Mucosa of stomach (tissue), 1 donor: Measurements from ENCODE around the gene CREBZF.
"Not testable (repeated sequence)": the region's sequence is repeated elsewhere in the genome, so short reads cannot be mapped to it uniquely, and the experiment has no call there.

Experiments
- H3K27me3 ChIP-seq: one replicate; pipeline ENCODE4 v1.7.0; 2013; ENCODE audit warnings: mild to moderate bottlenecking, low read length; ENCODE audit not compliant: control insufficient read depth, insufficient read depth
- H3K36me3 ChIP-seq: one replicate; pipeline ENCODE4 v1.7.0; 2013; ENCODE audit warnings: low read length; ENCODE audit not compliant: control insufficient read depth, insufficient read depth
- H3K4me1 ChIP-seq: one replicate; pipeline ENCODE4 v1.7.0; 2013; ENCODE audit warnings: mild to moderate bottlenecking, low read length; ENCODE audit not compliant: control insufficient read depth, insufficient read depth
- H3K4me3 ChIP-seq: one replicate; pipeline ENCODE4 v1.7.0; 2013; ENCODE audit warnings: low read length
- H3K9ac ChIP-seq: one replicate; pipeline ENCODE4 v1.7.0; 2013; ENCODE audit warnings: mild to moderate bottlenecking, low read length, moderate library complexity
- H3K9me3 ChIP-seq: one replicate; pipeline ENCODE4 v1.7.0; 2013; ENCODE audit warnings: mild to moderate bottlenecking, low read length, moderate library complexity; ENCODE audit not compliant: control insufficient read depth
- donor health status: Pancreatic carcinoma.

Gene CREBZF

GRCh38 chr11:85663753-85664614 lies 945 bp downstream of the CREBZF start:
- Histone ChIP-seq H3K9ac (peak overlapping the region; percentile 99), H3K36me3 (no peaks in the 10 kb centered on the region), H3K4me3 (peak overlapping the region; percentile 79), H3K4me1 (peaks cover 4% of the 10 kb centered on the region), H3K27me3 (no peaks in the 10 kb centered on the region), H3K9me3 (no peaks in the 10 kb centered on the region)

- H3K27me3 ChIP-seq: no peaks in the 10 kb centered on the region
- peak overlapping the region; percentile 99 for H3K9ac ChIP-seq
- H3K4me1 ChIP-seq: peaks cover 4% of the 10 kb centered on the region
- no peaks in the 10 kb centered on the region for H3K9me3 ChIP-seq
- H3K36me3 ChIP-seq: no peaks in the 10 kb centered on the region
- peak overlapping the region; percentile 79 for H3K4me3 ChIP-seq
These were observed 1.7 kb downstream of the CREBZF start for GRCh38 chr11:85663080-85663752.

DNA sequence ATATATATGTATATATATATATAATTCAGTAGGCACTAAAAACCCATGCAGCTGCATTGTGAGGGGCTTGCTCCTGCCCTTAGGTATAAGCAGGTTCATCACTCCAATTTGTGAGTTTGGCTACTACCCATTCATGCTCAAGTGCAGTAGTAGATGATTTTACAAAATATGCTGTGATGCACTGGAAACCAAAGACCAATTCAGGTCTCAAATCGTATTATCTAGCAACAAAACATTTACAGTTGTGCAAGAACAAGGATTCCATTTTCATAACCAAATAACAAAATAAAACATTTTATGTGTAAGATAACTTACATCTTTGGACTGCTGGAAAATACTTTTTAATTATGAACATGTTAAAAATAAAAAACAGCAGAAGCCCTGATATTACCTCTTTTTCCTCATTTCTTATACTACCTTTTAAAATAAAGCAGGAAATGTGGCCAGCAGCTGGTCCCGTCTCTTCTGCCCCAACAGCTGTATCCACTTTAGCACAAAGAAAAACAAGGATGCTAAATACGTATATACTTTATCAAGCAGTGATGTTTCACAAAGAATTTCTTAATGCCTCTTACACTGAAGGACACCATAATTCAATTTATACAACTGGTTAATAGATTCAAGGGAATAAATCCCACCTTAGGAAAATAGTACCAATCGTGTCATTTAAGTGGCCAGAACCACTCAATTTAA lies 2.8 kb downstream of the CREBZF start:
- Histone ChIP-seq H3K9ac (no peak overlapping the region), H3K36me3 (no peaks in the 10 kb centered on the region), H3K4me1 (peaks cover 4% of the 10 kb centered on the region), H3K4me3 (no peak overlapping the region), H3K27me3 (no peaks in the 10 kb centered on the region), H3K9me3 (no peaks in the 10 kb centered on the region)

- H3K4me3 ChIP-seq: no peak overlapping the region
- no peaks in the 10 kb centered on the region for H3K36me3 ChIP-seq
- H3K9ac ChIP-seq: no peak overlapping the region
- H3K4me1 ChIP-seq: peaks cover 4% of the 10 kb centered on the region
- no peaks in the 10 kb centered on the region for H3K9me3 ChIP-seq
- no peaks in the 10 kb centered on the region for H3K27me3 ChIP-seq
These were observed 6.7 kb downstream of the CREBZF start for GRCh38 chr11:85658180-85658579.

- Histone ChIP-seq H3K36me3 (no peaks in the 10 kb centered on the region), H3K9me3 (no peaks in the 10 kb centered on the region), H3K4me3 (no peak overlapping the region), H3K9ac (no peak overlapping the region), H3K4me1 (peaks cover 4% of the 10 kb centered on the region), H3K27me3 (no peaks in the 10 kb centered on the region)
These were observed 8.2 kb downstream of the CREBZF start for GRCh38 chr11:85656777-85657176.

- not testable (repeated sequence) for H3K27me3 ChIP-seq, H3K36me3 ChIP-seq, H3K9me3 ChIP-seq, H3K4me1 ChIP-seq, H3K4me3 ChIP-seq, H3K9ac ChIP-seq
These were observed 10.6 kb downstream of the CREBZF start for GRCh38 chr11:85654343-85654742.

GRCh38 chr11:85652786-85653447 lies 12.0 kb downstream of the CREBZF start:
- Histone ChIP-seq H3K9ac (no peak overlapping the region), H3K4me3 (no peak overlapping the region), H3K27me3 (no peaks in the 10 kb centered on the region), H3K36me3 (no peaks in the 10 kb centered on the region), H3K4me1 (peaks cover 7% of the 10 kb centered on the region), H3K9me3 (no peaks in the 10 kb centered on the region)

GRCh38 chr11:85651118-85651517 lies 13.8 kb downstream of the CREBZF start:
- Histone ChIP-seq H3K4me3 (no peak overlapping the region), H3K9me3 (no peaks in the 10 kb centered on the region), H3K27me3 (no peaks in the 10 kb centered on the region), H3K36me3 (no peaks in the 10 kb centered on the region), H3K9ac (no peak overlapping the region), H3K4me1 (peaks cover 7% of the 10 kb centered on the region)

GRCh38 chr11:85647604-85648299 lies 17.2 kb downstream of the CREBZF start, which contains the start of gene TMEM126A:
TMEM126A (plus strand) TSS chr11:85647967; CDS start chr11:85650256, 2,289 bp downstream.
- no peaks in the 10 kb centered on the region for H3K36me3 ChIP-seq
- peak within 1 kb of the TSS; percentile 72 for H3K9ac ChIP-seq
- H3K4me3 ChIP-seq: peak within 1 kb of the TSS; percentile 68
- H3K4me1 ChIP-seq: peaks cover 7% of the 10 kb centered on the region
- H3K27me3 ChIP-seq: no peaks in the 10 kb centered on the region
- H3K9me3 ChIP-seq: no peaks in the 10 kb centered on the region

GRCh38 chr11:85647078-85647477 lies 17.9 kb downstream of the CREBZF start:
- peaks cover 7% of the 10 kb centered on the region for H3K4me1 ChIP-seq

DNA sequence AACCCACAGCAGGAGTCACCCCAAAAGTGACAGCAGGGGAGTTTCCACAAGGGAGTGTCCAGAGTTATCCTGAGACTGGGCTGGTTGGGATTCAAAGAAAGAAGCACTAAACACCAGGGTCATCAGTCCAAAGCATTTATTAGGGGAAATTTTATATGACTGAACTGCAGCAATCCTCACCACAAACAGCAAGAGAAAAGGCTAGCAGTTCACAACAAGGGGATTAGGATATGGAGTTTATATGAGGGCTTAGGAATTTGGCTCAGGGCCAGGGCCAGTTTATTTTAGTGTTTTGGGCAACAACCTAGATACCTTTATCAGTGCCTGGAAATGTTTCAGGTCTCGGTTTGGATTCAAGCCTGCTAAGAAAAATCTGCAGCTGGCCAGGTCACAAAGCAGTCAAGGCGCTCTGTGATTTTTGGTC lies 21.7 kb downstream of the CREBZF start:
- Histone ChIP-seq H3K36me3 (no peaks in the 10 kb centered on the region), H3K9ac (no peak overlapping the region), H3K27me3 (no peaks in the 10 kb centered on the region), H3K4me1 (no peaks in the 10 kb centered on the region), H3K9me3 (no peaks in the 10 kb centered on the region), H3K4me3 (no peak overlapping the region)

More at GRCh38 chr11:85647078-85647477, 17.9 kb downstream of the CREBZF start:
- Histone ChIP-seq H3K36me3 (no peaks in the 10 kb centered on the region), H3K4me3 (peak overlapping the region; percentile 68), H3K9me3 (no peaks in the 10 kb centered on the region), H3K27me3 (no peaks in the 10 kb centered on the region), H3K9ac (peak overlapping the region; percentile 72)
